Progenitor cell of endocrine pancreas (in vitro differentiated cells): Measurements from ENCODE around the gene FOXRED1. TPM values are rescaled to one million over a fixed set of nuclear protein-coding genes. Genes with fewer than 3 reads are reported as not detected.

Experiments used
- DNase-seq: peaks from one replicate; pipeline ENCODE4 v3.0.0; 2021; ENCODE audit warnings: low spot score; ENCODE audit not compliant: unreplicated experiment
- H3K27ac Mint-ChIP-seq: 2 replicates; pipeline ENCODE4 v1.8.0; 2021; ENCODE audit warnings: mild to moderate bottlenecking, moderate library complexity, mixed read lengths
- H3K27me3 Mint-ChIP-seq: 2 replicates; pipeline ENCODE4 v1.8.0; 2021; ENCODE audit warnings: mixed read lengths
- H3K36me3 Mint-ChIP-seq: 2 replicates; pipeline ENCODE4 v1.8.0; 2022; ENCODE audit warnings: mixed read lengths; ENCODE audit not compliant: insufficient read depth
- H3K4me1 Mint-ChIP-seq: 2 replicates; pipeline ENCODE4 v1.8.0; 2021; ENCODE audit warnings: low read depth, mixed read lengths
- H3K4me3 Mint-ChIP-seq: 2 replicates; pipeline ENCODE4 v1.8.0; 2021; ENCODE audit warnings: low read depth, mild to moderate bottlenecking, moderate library complexity, mixed read lengths
- H3K9me3 Mint-ChIP-seq: 2 replicates; pipeline ENCODE4 v1.8.0; 2021; ENCODE audit warnings: low read depth, mixed read lengths
- CTCF ChIP-seq: fragments of 200-600 bp; sonication (generic); IDR thresholded peaks from one replicate; pipeline ENCODE4 v1.5.0; 2021; ENCODE audit warnings: antibody characterized with exemption, mild to moderate bottlenecking; ENCODE audit not compliant: unreplicated experiment
- total RNA-seq: library from RNA; stranded (reverse); gene quantifications from 2 replicates; pipeline ENCODE4 v1.2.1, GENCODE V29; 2021

FOXRED1 gene
- total RNA-seq, 1 donor from 2014 or later = 63.8 TPM

- Mint-ChIP-seq H3K27ac (no peak overlapping the region), H3K4me1 (no peaks in the 10 kb centered on the region), H3K27me3 (no peaks in the 10 kb centered on the region), H3K36me3 (peaks cover 1% of the 10 kb centered on the region), H3K4me3 (no peak overlapping the region), H3K9me3 (no peaks in the 10 kb centered on the region)
- DNase-seq = no peak
- TF ChIP-seq CTCF = no peak
These were observed 39.0 kb upstream of the FOXRED1 start for GRCh38 chr11:126229858-126230540.

GRCh38 chr11:126231725-126232459 lies 37.1 kb upstream of the FOXRED1 start:
- H3K27ac Mint-ChIP-seq = no peak overlapping the region
- no peak for TF ChIP-seq CTCF
- no peaks in the 10 kb centered on the region for H3K4me1 Mint-ChIP-seq
- no peaks in the 10 kb centered on the region for H3K9me3 Mint-ChIP-seq
- peaks cover 7% of the 10 kb centered on the region for H3K36me3 Mint-ChIP-seq
- no peaks in the 10 kb centered on the region for H3K27me3 Mint-ChIP-seq
- H3K4me3 Mint-ChIP-seq = no peak overlapping the region
- DNase-seq = no peak

GRCh38 chr11:126232683-126233082 lies 36.3 kb upstream of the FOXRED1 start:
- no peak for TF ChIP-seq CTCF
- DNase-seq = no peak
- Mint-ChIP-seq H3K27ac (no peak overlapping the region), H3K27me3 (no peaks in the 10 kb centered on the region), H3K36me3 (peaks cover 7% of the 10 kb centered on the region), H3K9me3 (no peaks in the 10 kb centered on the region), H3K4me3 (no peak overlapping the region), H3K4me1 (no peaks in the 10 kb centered on the region)

GRCh38 chr11:126233391-126233790 lies 35.6 kb upstream of the FOXRED1 start:
- Mint-ChIP-seq H3K36me3 (peaks cover 8% of the 10 kb centered on the region), H3K27ac (no peak overlapping the region), H3K4me3 (no peak overlapping the region), H3K27me3 (no peaks in the 10 kb centered on the region), H3K4me1 (no peaks in the 10 kb centered on the region), H3K9me3 (no peaks in the 10 kb centered on the region)
- no peak for DNase-seq
- TF ChIP-seq CTCF = no peak

- H3K4me1 Mint-ChIP-seq = no peaks in the 10 kb centered on the region
- DNase-seq = no peak
- peaks cover 24% of the 10 kb centered on the region for H3K36me3 Mint-ChIP-seq
- H3K4me3 Mint-ChIP-seq = no peak overlapping the region
- TF ChIP-seq CTCF = no peak
- no peaks in the 10 kb centered on the region for H3K27me3 Mint-ChIP-seq
- no peak overlapping the region for H3K27ac Mint-ChIP-seq
- H3K9me3 Mint-ChIP-seq = no peaks in the 10 kb centered on the region
These were observed 22.3 kb upstream of the FOXRED1 start for GRCh38 chr11:126246636-126247035.
